ENCODE measurements around the gene ISY1.
A peak's percentile ranks its signal among the peaks of the same experiment; 100 is the strongest.
"Not testable (repeated sequence)": the region's sequence is repeated elsewhere in the genome, so short reads cannot be mapped to it uniquely, and the experiment has no call there.

ISY1 gene

DNA sequence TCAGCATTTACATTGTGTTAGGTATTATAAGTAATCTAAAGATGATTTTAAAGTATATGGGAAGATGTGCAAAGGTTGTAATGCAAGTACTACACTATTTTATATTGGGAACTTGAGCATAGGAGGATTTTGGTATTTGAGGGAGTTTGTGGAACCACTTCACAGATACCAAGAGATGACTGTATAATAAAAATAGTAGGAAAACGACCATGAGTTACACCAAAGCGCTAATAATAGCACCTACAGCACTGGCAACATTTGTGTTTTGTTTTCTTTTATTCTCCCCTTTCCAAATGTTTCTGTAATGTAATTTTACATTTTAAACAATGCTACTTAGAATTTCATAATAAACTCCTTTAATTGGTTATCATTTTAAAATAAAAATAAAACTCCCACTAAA lies 12.3 kb upstream of the ISY1 start:
- no peak for DNase-seq (ENCODE audit: low read depth)
- TF ChIP-seq, protein P1, sequence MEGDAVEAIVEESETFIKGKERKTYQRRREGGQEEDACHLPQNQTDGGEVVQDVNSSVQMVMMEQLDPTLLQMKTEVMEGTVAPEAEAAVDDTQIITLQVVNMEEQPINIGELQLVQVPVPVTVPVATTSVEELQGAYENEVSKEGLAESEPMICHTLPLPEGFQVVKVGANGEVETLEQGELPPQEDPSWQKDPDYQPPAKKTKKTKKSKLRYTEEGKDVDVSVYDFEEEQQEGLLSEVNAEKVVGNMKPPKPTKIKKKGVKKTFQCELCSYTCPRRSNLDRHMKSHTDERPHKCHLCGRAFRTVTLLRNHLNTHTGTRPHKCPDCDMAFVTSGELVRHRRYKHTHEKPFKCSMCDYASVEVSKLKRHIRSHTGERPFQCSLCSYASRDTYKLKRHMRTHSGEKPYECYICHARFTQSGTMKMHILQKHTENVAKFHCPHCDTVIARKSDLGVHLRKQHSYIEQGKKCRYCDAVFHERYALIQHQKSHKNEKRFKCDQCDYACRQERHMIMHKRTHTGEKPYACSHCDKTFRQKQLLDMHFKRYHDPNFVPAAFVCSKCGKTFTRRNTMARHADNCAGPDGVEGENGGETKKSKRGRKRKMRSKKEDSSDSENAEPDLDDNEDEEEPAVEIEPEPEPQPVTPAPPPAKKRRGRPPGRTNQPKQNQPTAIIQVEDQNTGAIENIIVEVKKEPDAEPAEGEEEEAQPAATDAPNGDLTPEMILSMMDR (conservative IDR thresholded peaks at IDR 0.05; ENCODE audit: control insufficient read depth, insufficient read depth, low read depth, low read length) = no peak
- H3K4me3 ChIP-seq (ENCODE audit: control insufficient read depth, low read depth, low read length) = no peak overlapping the region

DNA sequence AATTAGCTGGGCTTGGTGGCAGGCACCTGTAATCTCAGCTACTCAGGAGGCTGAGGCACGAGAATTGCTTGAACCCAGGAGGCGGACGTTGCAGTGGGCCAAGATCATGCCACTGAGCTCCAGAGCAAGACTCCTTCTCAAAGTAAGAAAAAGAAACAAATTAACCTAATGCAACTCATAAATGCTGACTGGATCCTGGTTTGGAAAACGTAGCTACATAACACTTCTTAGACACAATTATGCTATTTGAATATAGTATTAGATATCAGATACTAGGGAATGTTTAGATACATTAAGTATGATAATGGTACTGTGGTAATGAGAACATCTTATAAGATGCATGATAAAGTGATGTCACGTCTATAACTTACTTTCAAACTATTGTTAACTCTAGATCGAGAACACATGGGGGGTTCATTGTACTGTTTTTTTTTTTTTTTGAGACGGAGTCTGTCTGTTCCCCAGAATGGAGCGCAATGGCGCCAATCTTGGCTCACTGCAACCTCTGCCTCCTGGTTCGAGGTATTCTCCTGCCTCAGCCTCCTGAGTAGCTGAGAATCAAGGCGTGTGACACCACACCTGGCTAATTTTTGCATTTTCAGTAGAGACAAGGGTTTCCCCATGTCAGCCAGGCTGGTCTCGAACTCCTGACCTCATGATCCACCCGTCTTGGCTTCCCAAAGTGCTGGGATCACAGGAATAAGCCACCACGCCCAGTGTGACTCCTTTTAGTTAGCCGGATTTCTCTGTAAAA lies 5.9 kb upstream of the ISY1 start:
- H3K4me3 ChIP-seq (ENCODE audit: control insufficient read depth, low read depth, low read length) = no peak overlapping the region
- TF ChIP-seq, protein P1 (conservative IDR thresholded peaks at IDR 0.05; ENCODE audit: control insufficient read depth, insufficient read depth, low read depth, low read length) = no peak
- no peak for DNase-seq (ENCODE audit: low read depth)

DNA sequence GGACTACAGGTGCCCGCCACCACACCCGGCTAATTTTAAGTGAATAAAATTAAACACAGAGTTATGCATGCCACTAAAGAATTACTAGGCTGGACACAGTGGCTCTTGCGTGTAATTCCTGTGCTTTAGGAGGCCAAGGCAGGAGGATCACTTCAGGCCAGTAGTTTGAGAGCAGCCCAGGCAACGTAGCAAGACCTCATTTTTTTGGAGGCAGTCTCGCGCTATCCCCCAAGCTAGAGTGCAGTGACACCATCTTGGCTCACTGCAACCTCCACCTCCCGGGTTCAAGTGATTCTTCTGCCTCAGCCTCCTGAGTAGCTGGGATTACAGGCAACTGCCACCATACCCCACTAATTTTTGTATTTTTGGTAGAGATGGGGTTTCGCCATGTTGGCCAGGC lies 4.7 kb upstream of the ISY1 start:
- DNase-seq (ENCODE audit: low read depth); H3K4me3 ChIP-seq (ENCODE audit: control insufficient read depth, low read depth, low read length): not testable (repeated sequence)

GRCh38 chr3:129164500-129164899 lies 3.6 kb upstream of the ISY1 start:
- no peak for DNase-seq (ENCODE audit: low read depth)
- H3K4me3 ChIP-seq (ENCODE audit: control insufficient read depth, low read depth, low read length) = no peak overlapping the region
- TF ChIP-seq, protein P1 (conservative IDR thresholded peaks at IDR 0.05; ENCODE audit: control insufficient read depth, insufficient read depth, low read depth, low read length) = no peak

GRCh38 chr3:129162729-129163579 lies 2.1 kb upstream of the ISY1 start:
- DNase-seq (ENCODE audit: low read depth) = no peak
- TF ChIP-seq, protein P1 (conservative IDR thresholded peaks at IDR 0.05; ENCODE audit: control insufficient read depth, insufficient read depth, low read depth, low read length) = peak; percentile 37
- no peak overlapping the region for H3K4me3 ChIP-seq (ENCODE audit: control insufficient read depth, low read depth, low read length)

DNA sequence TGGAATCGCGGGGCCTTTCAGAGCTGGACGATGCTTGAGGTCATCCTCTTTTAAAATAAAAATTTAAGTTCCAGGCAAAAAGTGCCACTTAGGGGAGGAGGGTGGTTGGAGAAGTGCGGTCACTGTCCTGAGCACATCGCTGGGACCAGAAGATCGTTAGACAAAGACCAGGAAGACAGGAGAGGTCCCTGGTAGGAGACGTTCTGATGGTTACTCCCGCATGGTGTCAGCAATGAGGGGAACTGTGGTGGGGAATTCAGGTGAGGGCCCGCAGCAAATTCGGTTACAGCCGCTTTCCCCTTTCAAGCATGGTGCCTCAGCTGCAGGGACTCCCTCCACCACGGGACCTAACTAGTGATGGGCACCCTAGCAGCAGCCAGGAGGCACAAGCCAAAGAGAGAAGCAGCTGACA lies 1.0 kb upstream of the ISY1 start:
- TF ChIP-seq, protein P1 (conservative IDR thresholded peaks at IDR 0.05; ENCODE audit: control insufficient read depth, insufficient read depth, low read depth, low read length) = no peak
- H3K4me3 ChIP-seq (ENCODE audit: control insufficient read depth, low read depth, low read length) = peak overlapping the region; percentile 97
- no peak for DNase-seq (ENCODE audit: low read depth)

DNA sequence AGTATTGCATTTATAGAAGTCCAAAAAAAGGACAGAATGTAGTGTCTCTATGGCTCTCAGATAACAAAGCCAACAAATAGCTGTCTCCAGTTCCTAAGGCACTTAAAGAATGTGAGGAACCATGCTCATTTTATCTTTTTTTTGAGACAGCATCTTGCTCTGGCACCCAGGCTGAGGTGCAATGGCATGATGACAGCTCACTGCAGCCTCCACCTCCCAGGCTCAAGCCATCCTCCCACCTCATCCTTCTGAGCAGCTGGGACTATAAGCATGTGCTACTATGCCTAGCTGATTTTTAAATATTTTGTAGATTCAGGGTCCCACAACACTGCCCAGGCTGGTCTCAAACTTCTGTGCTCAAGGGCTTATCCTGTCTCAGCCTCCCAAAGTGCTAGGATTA lies 16.1 kb downstream of the ISY1 start:
- DNase-seq (ENCODE audit: low read depth) = no peak
- H3K4me3 ChIP-seq (ENCODE audit: control insufficient read depth, low read depth, low read length) = no peak overlapping the region
- TF ChIP-seq, protein P1 (conservative IDR thresholded peaks at IDR 0.05; ENCODE audit: control insufficient read depth, insufficient read depth, low read depth, low read length) = no peak

DNA sequence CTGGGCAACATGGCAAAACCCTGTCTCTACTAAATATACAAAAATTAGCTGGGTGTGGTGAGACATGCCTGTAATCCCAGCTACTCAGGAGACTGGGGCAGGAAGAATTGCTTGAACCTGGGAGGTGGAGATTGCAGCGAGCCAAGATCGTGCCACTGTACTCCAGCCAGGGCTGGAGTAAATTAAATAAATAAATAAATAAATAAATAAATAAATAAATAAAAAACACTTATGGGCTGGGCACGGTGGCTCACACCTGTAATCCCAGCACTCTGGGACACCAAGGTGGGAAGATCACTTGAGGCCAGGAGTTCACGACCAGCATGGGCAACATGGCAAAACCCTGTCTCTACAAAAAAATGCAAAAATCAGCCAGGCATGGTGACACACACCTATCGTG lies 19.9 kb downstream of the ISY1 start:
- not testable (repeated sequence) for H3K4me3 ChIP-seq (ENCODE audit: control insufficient read depth, low read depth, low read length); DNase-seq (ENCODE audit: low read depth)
